Measurements from ENCODE around the gene GAB2.

Gene GAB2

DNA sequence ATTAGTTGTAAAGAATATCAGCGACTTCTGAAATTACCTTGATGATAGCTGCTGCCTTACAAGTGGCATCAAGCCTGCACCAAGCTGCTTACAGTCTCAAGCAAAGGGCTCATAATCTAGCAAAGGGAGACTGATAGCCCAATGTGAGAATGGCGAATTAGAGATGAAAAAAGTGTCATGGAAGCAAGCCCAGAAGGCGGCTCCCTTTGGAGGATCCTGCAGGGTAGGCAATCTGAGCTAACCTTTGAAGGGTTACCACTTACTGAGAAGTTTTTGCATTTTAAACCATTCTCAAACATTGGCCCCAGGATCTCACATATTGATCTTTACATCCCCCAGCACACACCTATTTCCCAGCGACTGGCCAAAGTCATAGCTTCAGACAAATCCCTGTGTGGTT lies 18.5 kb downstream of the GAB2 start:
- no peak for DNase-seq

DNA sequence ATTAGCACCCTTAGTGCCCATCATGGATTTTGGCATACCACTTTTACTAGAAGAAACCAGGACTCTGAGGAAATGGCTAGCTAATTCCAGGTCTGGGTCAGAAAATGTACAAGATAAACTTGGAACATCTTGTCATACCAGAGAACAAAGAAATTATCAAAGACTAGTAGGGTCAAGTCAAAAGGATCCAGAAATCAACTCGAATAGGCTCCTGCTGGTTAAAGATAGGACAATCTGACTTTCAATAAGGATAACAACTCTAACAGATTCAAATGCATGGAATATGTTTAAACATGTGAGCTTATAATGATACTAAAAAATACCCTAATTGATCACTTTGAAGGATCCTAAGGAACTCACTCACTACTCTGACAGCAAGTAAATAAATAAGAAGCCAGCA lies 18.9 kb downstream of the GAB2 start:
- DNase-seq, result no peak

DNA sequence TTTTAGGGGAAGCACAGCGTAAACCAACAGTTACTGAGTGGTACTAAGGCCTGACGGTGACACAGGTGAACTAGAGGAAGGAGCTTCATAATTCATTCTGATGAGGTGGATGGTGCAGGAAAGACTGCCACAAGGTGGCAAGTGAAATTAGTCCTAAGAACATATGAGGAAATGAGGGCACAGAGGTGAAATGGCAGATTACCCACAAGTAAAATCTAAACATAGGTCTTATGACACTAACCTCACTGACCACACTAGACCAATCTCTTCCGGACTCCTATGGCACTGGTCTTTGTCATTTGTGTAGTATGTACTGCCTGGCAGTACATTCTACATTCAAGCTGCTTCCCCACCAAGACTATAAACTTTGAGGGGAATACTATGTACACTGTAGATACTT lies 20.2 kb downstream of the GAB2 start:
- peak; percentile 76 for DNase-seq

DNA sequence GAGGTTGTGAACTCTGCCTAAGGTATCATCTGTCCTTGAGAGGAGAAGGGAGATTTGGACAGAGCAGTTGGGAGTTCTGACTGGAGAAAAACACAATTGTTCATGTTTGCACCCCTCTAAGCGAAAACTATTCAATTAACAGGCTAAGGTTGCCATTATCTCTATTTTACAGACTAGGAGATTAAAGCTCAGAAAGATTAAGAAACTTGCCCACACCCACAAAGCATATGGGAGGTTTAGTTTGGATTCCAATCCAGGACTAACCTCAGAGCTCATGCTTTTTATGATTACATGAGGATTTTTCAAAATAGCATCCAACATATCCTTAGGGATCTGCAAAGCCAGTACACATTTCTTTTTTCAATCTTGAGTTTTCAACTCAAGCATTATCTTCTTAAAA lies 22.0 kb downstream of the GAB2 start:
- no peak for DNase-seq

DNA sequence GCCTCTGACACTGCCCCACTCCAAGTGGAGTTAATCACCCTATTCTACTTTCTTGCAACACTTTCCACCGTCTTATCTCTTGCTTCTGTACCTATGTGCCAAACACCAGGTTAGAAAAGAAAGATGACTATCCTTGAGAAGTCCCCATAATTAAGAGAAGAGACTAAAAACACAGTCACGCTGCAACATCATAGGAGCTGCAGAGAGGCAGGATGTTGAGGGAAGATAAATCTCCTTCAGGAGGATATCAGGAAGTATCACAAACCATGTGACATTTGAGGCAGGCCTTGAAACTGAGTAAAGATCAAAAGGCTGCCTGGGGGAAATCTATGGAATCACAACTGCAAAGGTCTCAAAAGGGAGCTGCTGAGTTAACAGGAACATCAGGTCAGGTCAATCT lies 24.8 kb downstream of the GAB2 start:
- no peak for DNase-seq

DNA sequence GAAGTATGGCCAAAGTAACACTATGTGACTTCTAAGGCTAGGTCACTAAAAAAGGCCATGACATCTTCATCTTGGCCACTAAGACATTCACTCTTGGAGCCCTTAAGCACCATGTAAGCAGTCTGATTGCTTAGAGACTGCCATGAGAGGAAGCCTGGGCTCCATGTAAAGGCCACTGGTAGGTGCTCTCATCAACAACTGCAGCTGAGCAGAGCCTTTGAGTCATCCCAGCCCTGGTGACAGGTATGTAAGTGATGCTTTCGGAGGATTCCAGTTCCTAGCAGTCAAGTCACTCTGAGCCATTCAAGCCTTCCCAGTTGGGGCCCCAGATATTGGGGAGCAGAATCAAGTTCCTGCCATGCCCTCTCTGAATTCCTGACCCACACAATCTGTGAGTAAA lies 26.2 kb downstream of the GAB2 start:
- DNase-seq, result no peak

DNA sequence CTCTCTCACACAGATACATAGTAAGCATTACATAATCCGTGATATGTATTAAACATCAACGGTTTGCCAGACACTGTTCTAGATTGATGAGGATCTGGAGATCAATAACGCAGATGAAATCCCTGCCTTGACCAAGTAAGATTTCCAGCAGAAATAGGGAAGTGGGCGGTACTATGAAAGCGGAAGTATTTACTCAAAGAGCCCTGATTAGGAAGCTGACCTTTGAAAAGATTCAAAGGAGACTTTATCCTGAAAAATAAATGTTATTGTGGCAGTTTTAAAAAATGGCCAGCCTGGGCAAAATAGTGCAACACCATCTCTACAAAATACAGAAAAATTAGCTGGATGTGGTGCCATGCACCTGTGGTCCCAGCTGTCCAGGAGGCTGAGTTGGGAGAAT lies 26.8 kb downstream of the GAB2 start:
- no peak for DNase-seq

DNA sequence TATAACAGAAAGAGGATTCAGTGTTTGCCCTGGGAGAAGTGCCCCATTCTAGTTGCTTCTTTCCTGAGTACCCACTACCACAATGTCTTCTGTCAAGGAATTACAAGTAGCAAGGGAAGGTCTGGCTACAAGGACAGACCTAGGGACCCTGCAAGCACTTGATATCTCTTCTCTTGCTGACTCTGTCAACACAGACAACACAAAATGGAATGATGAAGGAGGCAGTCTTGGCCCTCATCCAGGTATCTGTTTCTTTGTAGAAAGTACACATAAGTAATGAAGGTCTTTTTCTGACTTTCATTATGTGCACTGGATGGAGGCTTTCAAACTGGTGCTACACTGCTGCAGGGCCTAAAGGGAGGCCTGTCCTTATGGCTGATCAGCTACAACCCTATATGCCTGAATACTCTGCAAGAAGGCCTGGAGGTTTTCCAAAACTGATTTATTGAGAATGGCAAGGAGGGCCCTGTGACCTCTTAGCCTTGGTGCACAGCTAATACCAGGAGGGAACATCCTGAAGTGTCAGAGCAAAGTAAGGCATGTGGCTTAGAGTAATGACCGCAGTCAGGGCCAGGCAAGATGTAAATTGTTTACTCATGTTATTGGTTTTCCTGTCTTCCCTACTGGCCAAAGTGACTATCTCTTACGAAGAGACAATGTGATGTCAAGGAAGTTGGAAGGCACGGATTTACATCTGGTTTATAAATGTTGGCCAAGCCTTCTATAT lies 31.2 kb downstream of the GAB2 start:
- no peak for DNase-seq

DNA sequence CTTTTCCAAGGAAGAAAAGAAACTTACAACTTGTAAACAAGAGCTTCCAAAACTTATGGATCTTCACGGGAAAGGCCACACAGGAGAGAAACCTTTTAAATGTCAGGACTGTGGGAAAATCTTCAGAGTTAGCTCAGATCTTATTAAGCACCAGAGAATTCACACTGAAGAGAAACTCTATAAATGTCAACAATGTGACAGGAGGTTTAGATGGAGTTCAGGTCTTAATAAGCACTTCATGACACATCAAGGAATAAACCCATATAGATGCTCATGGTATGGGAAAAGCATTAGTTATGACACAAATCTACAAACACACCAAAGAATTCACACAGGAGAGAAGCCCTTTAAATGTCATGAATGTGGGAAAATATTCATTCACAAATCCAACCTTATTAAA lies 32.4 kb downstream of the GAB2 start:
- no peak for DNase-seq

DNA sequence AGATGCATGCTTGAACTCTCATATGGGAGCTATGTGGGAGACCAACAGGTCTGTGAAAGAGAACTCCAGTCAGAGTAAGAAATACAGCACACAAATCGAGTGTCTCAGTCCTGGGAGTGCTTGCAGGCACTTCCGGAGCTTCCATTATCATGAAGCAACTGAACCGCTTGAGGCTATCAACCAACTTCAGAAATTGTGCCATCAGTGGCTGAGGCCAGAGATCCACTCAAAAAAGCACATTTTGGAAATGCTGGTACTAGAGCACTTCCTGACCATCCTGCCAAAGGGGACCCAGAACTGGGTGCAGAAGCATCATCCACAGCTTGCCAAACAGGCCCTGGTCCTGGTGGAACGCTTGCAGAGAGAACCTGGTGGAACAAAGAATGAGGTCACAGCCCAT lies 33.4 kb downstream of the GAB2 start:
- no peak for DNase-seq

DNA sequence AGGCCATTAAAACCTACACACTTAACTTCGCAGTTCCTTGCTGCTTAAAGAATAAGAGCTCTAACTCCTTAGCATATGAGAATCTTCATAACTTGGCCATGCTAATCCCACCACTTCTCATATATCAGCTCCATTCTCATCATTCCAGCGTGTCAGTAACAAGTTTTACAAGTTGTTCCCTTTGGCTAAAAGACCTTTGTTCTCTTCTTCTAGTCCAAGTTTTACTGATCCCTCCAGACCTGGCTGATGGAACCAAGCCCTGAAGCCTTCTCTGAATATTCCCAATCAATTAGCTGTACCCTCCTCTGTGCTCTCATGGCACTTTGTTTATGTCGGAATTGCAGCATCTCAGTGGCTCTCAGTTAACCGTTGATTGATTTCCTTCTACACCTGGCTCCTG lies 35.8 kb downstream of the GAB2 start:
- DNase-seq, result no peak

DNA sequence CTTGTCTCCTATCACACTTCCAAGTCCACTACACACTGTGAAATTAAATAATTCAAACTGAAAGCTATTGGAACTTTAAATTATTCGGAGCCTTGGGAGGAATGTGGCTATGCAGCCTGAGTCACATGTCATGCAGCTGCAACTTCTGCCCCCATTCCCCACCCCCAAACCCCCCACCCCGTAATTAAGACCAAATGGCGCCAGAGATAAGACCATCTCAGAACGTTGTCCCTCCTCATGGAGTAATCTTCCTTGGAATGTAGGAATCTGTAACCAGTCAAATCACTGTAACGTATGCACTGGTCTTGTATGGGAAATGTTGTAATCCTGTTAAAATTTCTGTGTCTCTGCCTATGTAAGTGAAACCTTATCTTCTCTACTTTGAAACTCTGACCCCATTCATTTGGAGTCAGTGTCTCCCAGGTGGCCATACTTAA lies 37.0 kb downstream of the GAB2 start:
- DNase-seq, result no peak

DNA sequence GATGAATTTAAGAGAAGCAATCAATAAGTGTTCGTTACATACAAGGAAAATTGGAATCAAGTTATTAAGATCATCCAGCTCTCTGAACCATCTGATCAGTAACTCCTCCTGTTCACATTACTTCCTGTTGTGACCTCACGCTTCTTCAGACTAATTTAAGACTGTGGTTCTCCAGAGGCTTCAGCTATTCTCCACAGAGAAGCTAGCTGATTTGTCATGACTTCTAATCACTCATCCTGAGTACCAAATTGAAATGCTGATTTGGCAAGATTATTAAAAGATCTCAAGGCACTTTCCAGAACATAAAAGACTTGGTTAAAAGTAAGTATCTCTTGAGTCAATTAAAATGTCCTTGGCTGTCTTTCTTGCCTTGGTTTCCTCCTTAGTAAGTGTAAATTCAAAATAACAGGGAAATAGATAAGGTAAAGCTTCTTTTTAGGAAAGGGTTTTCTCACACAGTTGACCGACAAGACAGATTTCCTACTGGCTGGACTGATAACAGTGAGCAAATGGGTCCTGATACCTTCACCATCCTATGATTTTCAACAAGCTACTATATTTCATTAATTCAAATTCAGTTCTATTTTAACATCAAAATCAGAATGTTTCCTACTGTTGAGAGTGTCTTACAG lies 38.5 kb downstream of the GAB2 start:
- peak; percentile 31 for DNase-seq

DNA sequence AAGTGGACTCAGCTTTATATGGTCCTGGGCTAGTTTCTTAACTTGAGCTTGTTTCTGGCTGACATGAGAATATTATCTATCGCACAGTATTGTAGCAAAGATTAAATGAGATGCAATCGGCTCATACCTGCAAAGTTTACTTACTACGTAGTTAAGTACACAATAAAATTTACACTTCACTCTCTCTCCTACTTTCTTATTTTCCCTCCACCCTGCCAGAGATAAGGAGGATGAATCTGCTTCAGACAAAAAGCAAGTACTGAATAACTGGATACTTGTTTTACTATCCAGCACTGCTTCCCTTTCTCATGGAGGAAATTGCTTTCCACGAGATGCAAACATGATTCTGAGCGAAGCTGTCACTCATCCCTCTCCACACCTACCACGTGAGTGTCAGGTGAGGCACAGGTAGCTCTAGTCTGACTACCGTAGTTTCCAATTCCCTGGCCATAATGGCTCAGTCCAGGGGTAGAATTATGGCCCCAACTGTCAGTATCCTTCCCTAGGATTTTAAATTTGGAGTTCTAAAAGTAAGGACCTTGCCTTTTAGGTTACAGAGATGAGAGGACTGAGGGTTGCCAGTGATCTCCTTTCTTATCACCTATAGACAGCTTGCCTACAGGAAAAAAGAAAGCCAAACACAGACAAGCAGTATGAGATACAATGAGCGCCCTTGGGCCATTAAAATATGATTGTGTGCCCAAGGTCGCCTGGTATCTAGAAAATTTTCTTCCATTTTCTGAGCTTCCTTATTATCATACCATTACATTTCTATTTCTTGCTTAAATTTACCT lies 39.8 kb downstream of the GAB2 start:
- no peak for DNase-seq

DNA sequence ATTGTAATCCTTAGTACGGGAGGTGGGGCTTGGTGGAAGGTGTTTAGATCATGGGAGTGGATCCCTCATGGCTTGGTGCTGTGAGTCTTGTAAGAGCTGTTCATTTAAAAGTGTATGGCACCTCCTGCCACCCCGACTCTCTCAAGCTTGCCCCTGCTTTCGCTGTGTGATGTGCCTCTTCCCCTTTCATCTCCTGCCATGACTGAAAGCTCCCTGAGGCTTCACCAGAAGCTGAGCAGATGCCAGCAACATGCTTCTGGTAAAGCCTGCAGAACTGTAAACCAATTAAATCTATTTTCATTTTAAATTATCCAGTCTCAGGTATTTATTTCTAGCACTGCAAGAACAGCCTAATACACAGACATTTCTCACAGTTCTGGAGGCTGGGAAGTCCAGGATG lies 40.8 kb downstream of the GAB2 start:
- DNase-seq, result no peak

DNA sequence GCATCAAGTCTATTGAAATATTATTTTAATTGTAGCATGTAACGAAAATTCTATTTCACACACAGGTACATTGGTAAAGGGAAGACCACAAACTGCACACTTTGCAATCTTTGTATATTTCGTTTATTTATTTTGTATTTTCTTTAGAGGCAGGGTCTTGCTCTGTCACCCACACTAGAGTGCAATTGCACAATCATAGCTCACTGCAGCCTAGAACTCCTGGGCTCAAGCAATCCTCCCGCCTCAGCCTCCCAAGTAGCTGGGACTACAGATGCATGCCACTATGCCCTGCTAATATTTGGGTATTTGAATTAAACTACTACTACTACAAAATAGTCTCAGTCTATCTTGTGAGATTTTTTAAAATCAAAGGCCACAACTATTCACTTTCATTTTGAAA lies 42.7 kb downstream of the GAB2 start:
- no peak for DNase-seq

DNA sequence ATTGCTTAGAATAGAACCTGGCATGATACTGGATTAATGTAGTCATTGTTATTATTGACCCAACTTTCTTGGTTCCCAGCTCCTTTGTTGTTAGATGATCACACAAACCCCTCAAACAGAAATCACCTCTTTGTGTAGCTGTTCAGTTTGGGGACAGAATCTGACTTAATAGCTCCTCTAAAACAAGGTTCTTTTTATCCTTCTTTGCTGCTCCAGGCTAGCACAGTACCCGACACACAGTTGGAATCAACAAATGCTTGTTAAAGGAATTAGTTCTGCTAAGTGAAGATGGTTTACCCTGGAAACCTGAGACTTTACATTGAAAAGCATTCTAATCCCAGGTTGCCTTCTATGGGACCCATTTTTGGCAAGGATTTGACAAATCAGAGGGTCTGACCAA lies 43.9 kb downstream of the GAB2 start:
- no peak for DNase-seq

DNA sequence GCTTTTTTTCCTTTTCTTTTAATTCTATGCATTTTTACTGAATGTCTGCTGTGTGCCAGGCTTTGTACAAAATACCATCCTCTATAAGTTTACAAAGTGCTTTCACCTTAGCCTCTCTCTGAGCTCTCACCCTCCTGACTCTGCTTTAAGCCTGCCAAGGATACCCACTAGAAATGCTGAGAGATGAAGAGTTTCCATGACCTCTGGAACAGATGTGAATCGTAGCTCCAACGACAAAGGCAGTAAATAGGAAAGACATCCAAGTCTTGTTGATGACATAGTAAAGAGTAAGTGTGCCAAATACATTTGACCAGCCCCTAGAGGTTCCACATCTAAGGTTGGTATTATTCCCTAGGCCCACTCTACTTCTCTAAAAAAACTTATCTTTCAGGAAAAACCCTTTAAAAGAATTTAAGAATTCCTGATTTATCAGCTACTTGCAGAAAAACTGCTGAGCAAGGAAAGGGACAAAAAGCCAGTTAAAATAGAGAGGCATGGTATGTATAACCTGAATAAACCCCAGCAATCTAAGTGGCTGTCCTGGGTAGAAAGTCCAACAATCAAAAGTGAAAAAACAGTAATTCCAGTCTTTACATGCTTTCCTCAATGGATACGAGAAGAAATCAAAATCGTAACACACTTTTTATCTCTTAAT lies 45.4 kb downstream of the GAB2 start:
- DNase-seq, result no peak

DNA sequence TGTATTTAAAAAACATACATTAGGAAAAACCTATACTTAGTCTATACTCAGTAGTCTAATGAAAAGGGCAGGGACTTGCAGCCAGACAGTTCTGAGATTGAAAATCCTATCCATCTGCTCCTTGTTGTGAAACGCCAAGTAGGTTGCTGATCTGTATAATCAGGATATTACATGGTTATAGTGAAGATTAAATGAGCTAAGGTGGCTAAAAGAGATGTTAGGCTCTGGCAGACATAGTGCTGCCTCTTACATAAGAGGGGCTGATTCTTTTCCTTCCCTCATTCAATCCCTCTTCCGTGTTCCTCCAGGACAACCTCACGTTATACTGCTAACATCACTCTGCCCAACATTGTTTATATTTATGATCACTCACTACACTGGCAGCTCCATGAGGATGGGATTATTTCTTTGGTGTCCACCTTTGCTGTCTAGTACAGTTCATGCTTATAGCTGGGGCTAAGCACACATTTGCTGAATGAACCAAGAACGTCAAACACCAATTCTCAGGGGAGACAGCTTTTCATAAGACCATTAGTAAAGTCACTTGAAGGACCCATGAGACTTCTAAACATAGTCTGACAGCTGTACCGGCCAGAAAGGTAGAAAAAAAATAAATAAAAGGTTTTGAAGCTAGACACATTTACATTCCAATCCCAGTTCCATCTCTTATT lies 46.3 kb downstream of the GAB2 start:
- DNase-seq, result no peak

DNA sequence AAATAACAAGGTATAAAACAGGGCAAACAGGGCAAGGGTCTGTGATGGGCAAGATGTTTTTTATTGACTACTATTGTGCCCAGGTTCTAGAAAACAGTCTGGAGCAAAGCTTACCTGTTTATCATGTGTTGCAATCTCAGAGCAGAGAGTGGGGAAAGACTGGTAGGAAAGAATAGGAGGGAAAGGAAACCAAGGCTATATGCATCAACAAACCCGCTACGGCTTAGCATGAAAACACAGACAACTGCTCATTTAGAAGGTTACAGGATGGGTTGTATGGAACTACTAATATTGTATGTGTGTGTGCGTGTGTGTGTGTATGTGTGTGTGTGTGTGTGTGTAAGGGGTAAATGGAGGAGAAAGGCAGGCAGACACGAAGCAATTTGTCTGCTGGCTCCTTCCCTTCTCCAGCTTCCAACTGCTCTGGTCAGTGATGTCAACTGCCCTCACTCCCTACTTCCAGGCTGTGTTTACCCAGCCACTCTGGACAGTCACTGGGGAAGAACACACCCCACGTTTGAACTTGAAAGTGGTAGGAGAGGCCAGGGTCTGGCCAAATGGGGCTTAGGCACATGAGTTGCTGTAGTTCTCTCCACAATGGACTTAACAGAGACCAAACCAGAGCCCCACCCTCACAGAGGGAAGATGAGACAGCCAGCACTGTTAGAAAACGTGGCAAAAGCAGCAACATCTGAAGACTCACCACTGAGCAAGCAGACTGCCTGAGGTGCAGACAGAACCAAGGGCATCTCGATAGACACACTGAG lies 47.0 kb downstream of the GAB2 start:
- no peak for DNase-seq

DNA sequence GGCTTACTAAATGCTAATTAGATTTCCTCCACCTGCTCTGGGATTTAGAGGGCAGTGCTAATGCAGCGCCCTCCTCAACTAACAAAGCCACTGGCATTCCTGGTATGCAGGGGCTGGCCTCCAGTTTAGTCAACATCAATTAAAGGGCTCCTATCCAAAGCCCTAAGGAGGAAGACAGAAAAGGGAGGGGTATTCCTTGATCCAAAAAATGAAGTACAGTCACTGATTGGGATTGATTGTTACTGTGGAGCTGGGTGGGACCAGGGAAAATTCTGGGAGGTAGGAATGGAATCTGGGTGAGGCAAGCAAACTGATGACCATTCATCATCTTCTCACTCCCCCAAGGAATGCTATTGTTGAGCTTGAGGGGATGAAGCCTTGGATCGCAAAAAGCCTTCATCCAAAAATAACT lies 52.2 kb downstream of the GAB2 start:
- no peak for DNase-seq

DNA sequence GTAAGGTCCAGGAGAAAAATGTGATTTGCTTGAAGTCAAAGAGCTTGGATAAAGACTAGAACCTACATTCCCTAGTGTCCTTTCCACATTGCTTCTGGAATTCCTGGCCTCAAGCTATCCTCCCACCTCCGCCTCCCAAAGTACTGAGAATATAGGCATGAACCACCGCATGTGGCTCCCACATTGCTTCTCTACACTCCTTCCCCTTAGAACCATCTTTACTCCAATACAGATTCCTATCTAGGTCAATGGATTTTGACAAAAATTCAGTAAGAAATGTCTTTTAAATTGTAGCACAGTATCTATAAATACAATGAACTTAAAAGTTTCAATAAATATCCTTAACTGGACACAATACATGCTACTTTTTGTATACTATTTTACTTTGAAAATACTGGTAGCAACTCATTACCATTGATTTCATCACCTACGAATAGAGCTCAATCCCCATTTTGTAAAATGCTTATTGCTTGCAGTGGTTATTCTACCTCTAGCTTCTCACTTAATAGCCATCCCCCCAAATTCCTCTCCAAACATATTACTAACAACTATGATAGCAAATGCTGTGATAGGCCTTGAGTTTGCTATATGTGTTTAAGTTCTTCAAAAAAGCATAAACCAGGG lies 53.4 kb downstream of the GAB2 start:
- no peak for DNase-seq

Measured in KG1 (cell line).